ENCODE results near the gene GZMM. TPM values are rescaled to one million over a fixed set of nuclear protein-coding genes. Genes with fewer than 3 reads are reported as not detected.

GZMM gene
- total and polyA plus RNA-seq, 2 experiments from 2014 or later: not detected

DNA sequence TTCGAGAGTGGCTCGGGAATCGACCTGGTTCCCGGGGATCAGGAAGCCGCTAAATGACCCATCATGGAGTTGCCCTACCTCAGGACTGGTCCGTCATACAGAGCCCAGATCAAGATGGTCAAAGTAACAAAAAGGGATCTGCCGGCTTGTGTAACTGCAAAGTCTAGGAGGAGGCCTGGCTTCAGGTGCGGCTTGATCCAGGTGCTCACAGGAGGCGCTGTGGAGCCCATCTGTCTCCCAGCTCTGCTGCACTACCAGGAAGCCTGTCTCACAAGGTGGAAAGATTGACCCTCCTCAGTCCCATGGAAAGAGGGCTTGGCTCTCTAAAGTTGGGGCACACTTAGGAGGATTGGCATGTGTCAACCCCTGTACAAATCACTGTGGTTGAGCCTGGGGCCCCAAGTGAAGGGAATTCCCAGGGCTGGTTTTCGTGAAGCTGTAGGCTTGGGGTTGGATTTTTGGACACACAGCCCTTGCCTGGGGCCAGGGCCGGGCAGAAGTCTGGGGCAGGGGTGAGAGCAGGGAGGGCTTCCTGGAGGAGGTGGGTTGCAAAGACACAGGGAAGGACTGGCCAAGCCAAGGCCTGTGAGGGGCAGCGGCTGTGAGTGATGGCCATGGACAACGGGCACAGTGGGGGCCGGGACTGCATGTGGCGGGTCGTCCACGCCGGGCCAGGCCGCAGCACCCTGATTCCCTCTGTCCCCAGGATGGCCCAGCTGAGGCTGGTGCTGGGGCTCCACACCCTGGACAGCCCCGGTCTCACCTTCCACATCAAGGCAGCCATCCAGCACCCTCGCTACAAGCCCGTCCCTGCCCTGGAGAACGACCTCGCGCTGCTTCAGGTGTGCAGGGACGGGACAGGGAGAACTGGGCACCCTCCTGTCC is 4.2 kb downstream of the GZMM start:
- Histone ChIP-seq H4K20me1 (ENCODE audit: insufficient read depth) (no peaks in the 10 kb centered on the region), H3F3A (ENCODE audit: insufficient read depth) (no peaks in the 10 kb centered on the region), H3K27me3 (replicated peaks; ENCODE audit: insufficient read depth) (no peaks in the 10 kb centered on the region), H3K36me3 (ENCODE audit: low read depth) (no peaks in the 10 kb centered on the region), H3K4me2 (ENCODE audit: unreplicated experiment) (no peak overlapping the region), H3K9ac (no peak overlapping the region), H3K79me2 (ENCODE audit: insufficient read depth) (no peaks in the 10 kb centered on the region), H3K9me3 (ENCODE audit: low read depth) (no peaks in the 10 kb centered on the region), H3K9me2 (ENCODE audit: insufficient read depth) (no peaks in the 10 kb centered on the region), H3K4me1 (ENCODE audit: insufficient read depth) (no peaks in the 10 kb centered on the region), H2AFZ (no peak overlapping the region), H3K27ac (no peak overlapping the region), H3K4me3 (no peak overlapping the region)
- WGBS, 2 experiments (ENCODE audit: low coverage in 1 of 2, low lambda C conversion rate in 2 of 2, missing lambda C conversion rate in 2 of 2): 73 to 80% methylated on average over 19 to 26 of the region's 26 CpGs
- no peak for TF ChIP-seq EZH2 (IDR thresholded peaks at IDR 0.05; ENCODE audit: insufficient read depth, poor library complexity, severe bottlenecking)
- TF ChIP-seq EZH2phosphoT487 (IDR thresholded peaks at IDR 0.05; ENCODE audit: insufficient read depth, low read depth): no peak
- in situ Hi-C loops (cut with MboI): no loop called here
- no peak for DNase-seq

DNA sequence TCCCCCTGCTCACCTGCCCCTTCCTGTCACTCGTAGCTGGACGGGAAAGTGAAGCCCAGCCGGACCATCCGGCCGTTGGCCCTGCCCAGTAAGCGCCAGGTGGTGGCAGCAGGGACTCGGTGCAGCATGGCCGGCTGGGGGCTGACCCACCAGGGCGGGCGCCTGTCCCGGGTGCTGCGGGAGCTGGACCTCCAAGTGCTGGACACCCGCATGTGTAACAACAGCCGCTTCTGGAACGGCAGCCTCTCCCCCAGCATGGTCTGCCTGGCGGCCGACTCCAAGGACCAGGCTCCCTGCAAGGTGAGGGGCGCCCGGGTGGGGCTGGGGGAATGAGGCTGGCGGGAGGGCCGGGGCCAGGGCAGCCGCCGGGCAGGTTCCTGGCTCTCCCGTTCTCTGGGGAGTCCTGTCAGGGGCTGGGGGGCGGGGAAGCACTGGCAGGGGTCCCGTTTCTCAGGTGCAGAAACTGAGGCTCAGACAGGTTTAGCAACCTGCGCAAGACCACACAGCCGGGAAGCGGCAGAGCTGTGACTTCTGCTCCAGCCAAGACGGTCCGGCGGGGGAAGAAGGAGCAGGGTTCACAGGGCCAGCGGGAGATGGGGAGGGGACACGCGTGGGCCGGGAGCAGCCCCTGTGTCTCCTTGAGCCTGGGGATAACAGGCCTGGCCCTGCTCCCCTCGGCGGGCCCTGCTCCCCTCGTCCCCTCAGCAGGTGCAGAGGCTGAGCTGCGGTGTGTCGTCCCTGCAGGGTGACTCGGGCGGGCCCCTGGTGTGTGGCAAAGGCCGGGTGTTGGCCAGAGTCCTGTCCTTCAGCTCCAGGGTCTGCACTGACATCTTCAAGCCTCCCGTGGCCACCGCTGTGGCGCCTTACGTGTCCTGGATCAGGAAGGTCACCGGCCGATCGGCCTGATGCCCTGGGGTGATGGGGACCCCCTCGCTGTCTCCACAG is 5.3 kb downstream of the GZMM start:
- no peaks in the 10 kb centered on the region for H3K36me3 ChIP-seq (ENCODE audit: low read depth)
- H3K4me3 ChIP-seq: no peak overlapping the region
- no peak overlapping the region for H3K27ac ChIP-seq
- H3K79me2 ChIP-seq (ENCODE audit: insufficient read depth): no peaks in the 10 kb centered on the region
- no peaks in the 10 kb centered on the region for H3F3A ChIP-seq (ENCODE audit: insufficient read depth)
- no peak for TF ChIP-seq EZH2phosphoT487 (IDR thresholded peaks at IDR 0.05; ENCODE audit: insufficient read depth, low read depth)
- no peak for TF ChIP-seq EZH2 (IDR thresholded peaks at IDR 0.05; ENCODE audit: insufficient read depth, poor library complexity, severe bottlenecking)
- H2AFZ ChIP-seq: no peak overlapping the region
- no peaks in the 10 kb centered on the region for H3K4me1 ChIP-seq (ENCODE audit: insufficient read depth)
- no peaks in the 10 kb centered on the region for H3K27me3 ChIP-seq (replicated peaks; ENCODE audit: insufficient read depth)
- WGBS, 2 experiments (ENCODE audit: low coverage in 1 of 2, low lambda C conversion rate in 2 of 2, missing lambda C conversion rate in 2 of 2): 69 to 76% methylated on average over 33 to 47 of the region's 52 CpGs
- no peak for DNase-seq
- H3K9me2 ChIP-seq (ENCODE audit: insufficient read depth): no peaks in the 10 kb centered on the region
- H4K20me1 ChIP-seq (ENCODE audit: insufficient read depth): no peaks in the 10 kb centered on the region
- no peaks in the 10 kb centered on the region for H3K9me3 ChIP-seq (ENCODE audit: low read depth)
- no peak overlapping the region for H3K4me2 ChIP-seq (ENCODE audit: unreplicated experiment)
- no peak overlapping the region for H3K9ac ChIP-seq
- in situ Hi-C loops (cut with MboI): no loop called here

DNA sequence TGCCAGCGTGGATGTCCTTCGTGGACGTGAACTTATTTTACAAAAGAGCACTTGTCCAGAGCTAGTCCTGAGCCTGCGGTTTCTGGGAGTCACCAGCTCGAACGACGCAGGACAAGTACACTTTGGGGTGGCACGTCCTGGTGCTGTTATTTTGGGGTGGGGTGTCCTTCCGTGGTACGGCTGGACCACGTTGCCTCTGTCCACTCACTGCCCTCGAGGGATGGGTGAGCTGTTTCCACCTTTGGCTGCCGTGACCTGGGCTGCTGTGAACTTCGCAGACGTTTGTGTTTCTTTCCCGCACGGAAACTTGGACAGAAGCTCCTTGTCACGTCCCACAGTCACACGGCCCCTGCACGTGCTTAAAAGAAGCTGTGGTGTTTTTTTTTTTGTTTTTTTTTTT is 11.0 kb downstream of the GZMM start:
- H3F3A ChIP-seq (ENCODE audit: insufficient read depth): no peaks in the 10 kb centered on the region
- H3K27me3 ChIP-seq (replicated peaks; ENCODE audit: insufficient read depth): no peaks in the 10 kb centered on the region
- H3K9me3 ChIP-seq (ENCODE audit: low read depth): no peaks in the 10 kb centered on the region
- H3K36me3 ChIP-seq (ENCODE audit: low read depth): no peaks in the 10 kb centered on the region
- H3K79me2 ChIP-seq (ENCODE audit: insufficient read depth): no peaks in the 10 kb centered on the region
- H3K27ac ChIP-seq: no peak overlapping the region
- no peak overlapping the region for H3K4me2 ChIP-seq (ENCODE audit: unreplicated experiment)
- H4K20me1 ChIP-seq (ENCODE audit: insufficient read depth): no peaks in the 10 kb centered on the region
- no peak overlapping the region for H3K9ac ChIP-seq
- no peak overlapping the region for H2AFZ ChIP-seq
- in situ Hi-C loops (cut with MboI): no loop called here
- DNase-seq: no peak
- no peak overlapping the region for H3K4me3 ChIP-seq
- WGBS, 2 experiments (ENCODE audit: low coverage in 1 of 2, low lambda C conversion rate in 2 of 2, missing lambda C conversion rate in 2 of 2): 70% methylated on average over 19 to 20 of the region's 20 CpGs
- H3K9me2 ChIP-seq (ENCODE audit: insufficient read depth): no peaks in the 10 kb centered on the region
- H3K4me1 ChIP-seq (ENCODE audit: insufficient read depth): no peaks in the 10 kb centered on the region
- no peak for TF ChIP-seq EZH2 (IDR thresholded peaks at IDR 0.05; ENCODE audit: insufficient read depth, poor library complexity, severe bottlenecking)
- TF ChIP-seq EZH2phosphoT487 (IDR thresholded peaks at IDR 0.05; ENCODE audit: insufficient read depth, low read depth): no peak

DNA sequence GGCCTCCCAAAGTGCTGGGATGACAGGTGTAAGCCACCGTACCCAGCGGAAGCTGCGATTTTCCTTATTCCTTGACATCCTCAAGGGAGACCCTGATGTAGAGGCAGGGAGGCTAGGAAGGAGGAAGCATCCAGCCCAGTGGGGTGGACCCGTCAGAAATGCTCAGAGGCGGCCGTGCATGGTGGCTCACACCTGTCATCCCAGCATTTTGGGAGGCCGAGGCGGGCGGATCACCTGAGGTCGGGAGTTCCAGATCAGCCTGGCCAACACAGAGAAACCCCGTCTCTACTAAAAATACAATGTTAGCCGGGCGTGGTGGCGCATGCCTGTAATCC is 11.6 kb downstream of the GZMM start:
- Histone ChIP-seq H3K9ac (no peak overlapping the region), H3K27ac (no peak overlapping the region), H3K9me2 (ENCODE audit: insufficient read depth) (no peaks in the 10 kb centered on the region), H3K36me3 (ENCODE audit: low read depth) (no peaks in the 10 kb centered on the region), H3K4me1 (ENCODE audit: insufficient read depth) (no peaks in the 10 kb centered on the region), H3K79me2 (ENCODE audit: insufficient read depth) (no peaks in the 10 kb centered on the region), H3K4me2 (ENCODE audit: unreplicated experiment) (no peak overlapping the region), H3F3A (ENCODE audit: insufficient read depth) (no peaks in the 10 kb centered on the region), H4K20me1 (ENCODE audit: insufficient read depth) (no peaks in the 10 kb centered on the region), H3K9me3 (ENCODE audit: low read depth) (no peaks in the 10 kb centered on the region), H2AFZ (no peak overlapping the region), H3K4me3 (no peak overlapping the region), H3K27me3 (replicated peaks; ENCODE audit: insufficient read depth) (no peaks in the 10 kb centered on the region)
- TF ChIP-seq EZH2phosphoT487 (IDR thresholded peaks at IDR 0.05; ENCODE audit: insufficient read depth, low read depth) (no peak), EZH2 (IDR thresholded peaks at IDR 0.05; ENCODE audit: insufficient read depth, poor library complexity, severe bottlenecking) (no peak)
- DNase-seq: no peak
- 95 to 96% methylated on average over 12 to 14 of the region's 14 CpGs for WGBS, 2 experiments (ENCODE audit: low coverage in 1 of 2, low lambda C conversion rate in 2 of 2, missing lambda C conversion rate in 2 of 2)
- in situ Hi-C loops (cut with MboI): no loop called here
